Stimulated activated naive CD8-positive, alpha-beta T cell treated with anti-CD3 and anti-CD28 coated beads, Interleukin-15, Interleukin-2, amounts not matched to agents 100 U/mL and 50 U/mL, for 24 hours (primary cell): ENCODE data around the gene MGP.

ENCODE experiments used
- ATAC-seq: fragments of 150-1000 bp; cut with Tn5 transposase; one replicate; pipeline ENCODE4 v1.10.0; 2021
- DNase-seq: peaks from one replicate; pipeline ENCODE4 v3.0.0; 2021

Gene MGP

DNA sequence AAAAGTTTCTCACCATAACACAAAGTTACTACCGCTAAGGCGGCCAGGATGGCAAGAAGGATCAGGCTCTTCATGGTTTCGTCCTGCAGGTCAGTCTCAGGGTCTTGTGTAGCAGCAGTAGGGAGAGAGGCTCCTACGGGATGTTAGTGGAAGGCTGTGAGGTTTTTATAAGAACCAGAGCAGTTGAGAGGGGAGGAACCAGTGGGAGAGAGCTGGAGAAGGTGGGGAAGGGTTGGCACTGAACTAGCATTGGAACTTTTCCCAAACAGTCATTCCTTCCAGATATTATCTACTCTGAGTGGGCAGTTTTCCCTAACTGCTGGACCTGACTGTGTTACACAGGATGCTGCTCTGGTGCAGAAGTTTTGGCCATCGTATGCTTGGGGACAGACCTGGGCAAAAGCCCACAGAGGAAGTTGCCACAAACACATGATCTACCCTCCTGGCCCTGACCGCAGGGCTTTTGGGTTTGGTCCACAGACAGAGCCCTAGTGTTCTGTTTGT, at the start of gene MGP:
Gene MGP, minus strand, starts transcription at position 137 of the 504 bp plus-strand sequence. Its CDS starts 63 bp downstream, at position 74.
- ATAC-seq, result no peak
- no peak for DNase-seq

GRCh38 chr12:14935031-14935430, 49.4 kb upstream of the MGP start:
- ATAC-seq, result no peak
- DNase-seq, result no peak

DNA sequence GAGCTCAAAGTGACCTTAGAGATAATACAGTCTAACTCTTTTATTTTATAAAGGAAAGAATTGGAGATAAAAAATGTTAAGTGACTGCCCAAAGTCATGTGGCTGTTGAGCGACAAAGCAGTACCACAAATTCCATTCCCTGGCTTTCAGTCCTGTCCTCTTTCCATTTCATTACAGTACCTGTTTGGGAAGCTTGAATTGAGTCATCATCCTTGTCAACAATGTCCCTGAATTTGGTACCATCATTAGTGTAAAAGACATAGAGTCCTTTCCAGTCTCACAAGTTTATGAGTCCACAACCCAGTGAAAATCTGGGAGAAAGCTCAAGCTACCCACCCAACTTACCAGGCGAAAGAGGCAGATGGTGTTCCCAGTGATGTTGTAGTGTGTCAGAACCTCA, 48.9 kb upstream of the MGP start:
- ATAC-seq (no peak), DNase-seq (no peak)

DNA sequence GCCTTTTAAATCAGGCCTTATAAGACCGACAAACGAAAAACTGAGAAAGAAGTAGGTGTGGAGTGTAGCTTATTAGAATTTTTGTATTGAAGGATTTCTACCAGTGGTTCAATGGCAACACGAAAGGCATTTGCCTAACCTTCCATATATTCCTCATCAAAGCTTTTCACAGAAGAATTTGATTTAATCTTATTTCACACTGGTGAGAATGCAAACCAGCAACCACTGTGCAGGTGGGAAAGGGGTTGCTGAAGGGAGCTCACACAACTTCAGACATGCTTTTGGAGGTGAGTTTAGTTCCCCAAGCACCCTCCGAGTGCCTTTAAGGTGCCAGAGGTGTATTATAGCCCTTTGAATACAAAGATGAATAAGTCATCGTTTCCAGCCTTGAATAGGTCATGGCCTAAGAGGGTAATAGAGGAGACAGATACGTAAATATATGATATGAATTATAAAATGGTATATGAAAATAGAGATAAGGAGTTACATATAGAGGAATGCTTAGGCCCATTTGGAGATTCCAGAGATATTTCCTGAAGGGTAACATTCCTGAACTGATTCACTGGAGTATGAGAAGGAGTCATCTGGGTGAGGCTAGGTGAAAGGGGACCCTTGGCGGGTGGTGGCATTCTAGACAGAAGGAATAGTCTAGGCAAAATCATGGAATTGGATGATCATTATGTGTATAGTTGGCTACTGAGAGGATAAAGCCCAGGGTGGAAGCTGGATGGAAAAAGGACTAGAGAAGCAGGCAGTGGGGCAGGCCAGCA, 46.3 kb upstream of the MGP start:
- no peak for DNase-seq

GRCh38 chr12:14931359-14931758, 45.7 kb upstream of the MGP start:
- ATAC-seq (no peak), DNase-seq (no peak)

More for the DNA sequence above, 46.3 kb upstream of the MGP start:
- no peak for ATAC-seq

- DNase-seq (no peak), ATAC-seq (no peak)
Observed at GRCh38 chr12:14930299-14930698, 44.6 kb upstream of the MGP start.

DNA sequence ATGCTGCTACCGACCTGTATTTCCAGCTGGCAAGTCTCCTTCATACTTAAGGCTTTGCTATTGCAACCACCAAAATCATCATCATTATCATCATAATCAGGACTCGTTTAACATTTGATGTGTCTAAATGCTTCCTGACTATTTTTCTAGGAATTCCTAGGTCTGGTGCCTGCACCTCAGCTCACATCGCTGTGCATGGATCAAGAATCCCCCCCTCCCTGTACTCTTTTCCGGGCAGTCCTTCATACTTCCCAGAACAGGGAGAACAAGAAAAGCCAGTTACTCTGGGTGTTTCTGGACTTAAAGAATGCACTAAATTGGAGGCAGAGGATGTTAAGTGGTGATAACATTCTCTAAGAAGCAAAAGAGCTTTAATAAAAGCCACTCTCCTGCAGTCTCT, 43.3 kb upstream of the MGP start:
- DNase-seq, result no peak
- no peak for ATAC-seq

GRCh38 chr12:14927267-14927666, 41.6 kb upstream of the MGP start:
- ATAC-seq (no peak), DNase-seq (no peak)

GRCh38 chr12:14924541-14924940, 38.9 kb upstream of the MGP start:
- no peak for DNase-seq
- no peak for ATAC-seq

DNA sequence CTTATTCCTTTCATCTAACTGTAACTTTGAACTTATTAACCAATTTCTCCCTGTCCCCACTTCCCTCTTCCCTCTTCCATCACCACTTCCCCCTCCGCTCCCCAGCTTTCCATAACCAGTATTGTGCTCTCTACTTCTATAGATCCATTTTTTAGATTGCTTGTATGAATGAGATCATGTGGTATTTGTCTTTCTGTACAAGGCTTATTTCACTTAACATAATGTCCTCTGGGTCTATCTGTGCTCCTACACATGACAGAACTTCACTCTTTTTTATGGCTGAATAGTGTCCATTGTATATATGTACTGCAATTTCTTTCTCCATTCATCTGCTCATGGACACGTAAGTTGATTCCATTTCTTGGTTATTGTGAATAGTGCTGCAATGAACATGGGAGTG, 38.3 kb upstream of the MGP start:
- DNase-seq (no peak), ATAC-seq (no peak)

- ATAC-seq, result no peak
- no peak for DNase-seq
Observed at GRCh38 chr12:14921218-14921617, 35.6 kb upstream of the MGP start.

DNA sequence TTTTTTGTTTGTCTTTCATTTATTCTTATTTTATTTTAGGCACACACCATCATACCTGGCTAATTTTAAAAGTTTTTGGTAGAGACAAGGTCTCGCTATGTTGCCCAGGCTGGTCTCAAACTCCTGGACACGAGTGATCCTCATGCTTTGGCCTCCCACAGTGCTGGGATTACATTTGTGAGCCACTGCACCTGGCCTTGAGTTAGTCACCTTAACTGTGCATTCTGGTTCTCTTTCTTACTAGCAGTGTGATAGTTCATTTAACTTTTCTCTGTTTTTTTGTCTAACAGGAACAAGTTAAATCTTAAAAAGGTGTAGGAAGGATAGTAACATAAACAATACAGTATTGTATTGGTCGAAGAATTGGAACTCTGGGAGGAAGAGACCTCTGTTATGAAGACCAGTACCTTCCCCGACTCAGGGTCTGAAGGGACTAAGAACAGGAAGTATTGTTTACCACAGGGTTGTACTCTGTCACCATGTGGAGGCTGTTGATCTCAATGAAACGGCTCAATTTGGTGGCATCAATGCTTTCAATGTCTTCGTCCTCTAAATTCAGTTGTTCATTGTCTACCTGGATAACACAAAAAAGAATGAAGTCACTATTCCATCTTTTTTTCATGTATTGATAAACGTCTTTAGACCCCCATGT, 34.9 kb upstream of the MGP start:
- ATAC-seq (peak; percentile 49), DNase-seq (no peak)

GRCh38 chr12:14919455-14919854, 33.8 kb upstream of the MGP start:
- DNase-seq (no peak), ATAC-seq (no peak)

- ATAC-seq (no peak), DNase-seq (no peak)
Observed at GRCh38 chr12:14915736-14916135, 30.1 kb upstream of the MGP start.

- ATAC-seq (no peak), DNase-seq (no peak)
Observed at GRCh38 chr12:14913381-14913781, 27.7 kb upstream of the MGP start.

GRCh38 chr12:14911131-14911530, 25.5 kb upstream of the MGP start:
- no peak for DNase-seq

DNA sequence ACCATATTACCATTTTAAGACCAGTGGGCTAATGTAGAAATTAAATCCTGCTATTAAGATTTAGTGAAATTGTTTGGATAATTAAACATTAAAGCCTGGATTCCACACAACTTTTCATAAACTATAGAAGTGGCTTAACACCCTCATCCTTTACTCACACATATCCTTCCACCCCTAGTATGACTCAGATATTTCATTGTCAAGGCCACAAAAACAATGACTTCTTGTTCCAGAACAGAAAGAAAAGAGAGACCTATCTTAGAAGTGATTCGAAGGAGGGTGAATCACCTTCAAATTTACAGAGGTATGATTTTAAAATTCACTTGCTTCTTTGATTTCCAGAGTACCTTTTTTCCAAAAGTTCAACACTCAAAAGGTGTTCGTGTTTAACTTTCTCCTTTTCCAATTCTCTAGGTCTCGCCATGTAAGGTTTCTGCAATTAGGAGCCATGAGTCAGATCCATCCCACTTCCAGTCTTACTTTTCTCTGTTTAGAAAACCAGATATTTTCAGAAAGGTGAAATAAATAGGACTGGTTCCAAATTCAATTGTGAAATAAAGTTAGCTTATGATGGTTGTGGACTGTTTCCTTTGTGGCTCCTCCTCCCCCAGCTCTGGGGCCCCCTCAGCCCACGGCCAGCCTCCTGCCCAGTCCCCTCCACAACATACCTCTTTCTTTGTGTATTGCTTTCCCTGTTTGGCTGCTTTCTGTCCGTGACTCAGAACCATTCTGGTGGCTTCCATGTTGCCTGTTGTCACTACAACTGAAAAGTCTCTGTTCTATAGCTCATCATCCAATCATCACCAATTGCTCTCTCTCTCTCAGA, 24.6 kb upstream of the MGP start:
- ATAC-seq (peak; percentile 76), DNase-seq (peak; percentile 38)

More at GRCh38 chr12:14911131-14911530, 25.5 kb upstream of the MGP start:
- ATAC-seq, result no peak

GRCh38 chr12:14907953-14908352, 22.3 kb upstream of the MGP start:
- peak; percentile 47 for ATAC-seq

DNA sequence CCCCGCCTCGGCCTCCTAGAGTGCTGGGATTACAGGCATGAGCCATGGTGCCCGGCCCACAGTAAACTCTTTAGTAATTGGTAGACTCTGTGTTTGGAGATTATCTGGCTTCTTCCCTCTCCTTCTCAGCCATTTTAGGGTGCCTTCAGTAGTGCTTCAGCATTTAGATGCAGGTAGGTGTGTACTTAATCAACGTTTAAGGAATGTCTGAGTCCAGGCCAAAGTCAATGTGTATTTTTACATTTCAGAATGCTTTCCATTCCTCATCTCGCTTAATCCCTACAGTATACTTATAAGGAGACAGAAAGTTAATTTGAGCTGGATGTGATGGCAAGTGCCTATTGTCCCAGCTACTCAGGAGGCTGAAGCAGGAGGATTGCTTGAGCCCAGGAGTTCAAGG, 20.5 kb upstream of the MGP start:
- no peak for DNase-seq
- no peak for ATAC-seq

More at GRCh38 chr12:14907953-14908352, 22.3 kb upstream of the MGP start:
- DNase-seq, result no peak

- ATAC-seq, result no peak
- no peak for DNase-seq
Observed at GRCh38 chr12:14905269-14906004, 19.8 kb upstream of the MGP start.

DNA sequence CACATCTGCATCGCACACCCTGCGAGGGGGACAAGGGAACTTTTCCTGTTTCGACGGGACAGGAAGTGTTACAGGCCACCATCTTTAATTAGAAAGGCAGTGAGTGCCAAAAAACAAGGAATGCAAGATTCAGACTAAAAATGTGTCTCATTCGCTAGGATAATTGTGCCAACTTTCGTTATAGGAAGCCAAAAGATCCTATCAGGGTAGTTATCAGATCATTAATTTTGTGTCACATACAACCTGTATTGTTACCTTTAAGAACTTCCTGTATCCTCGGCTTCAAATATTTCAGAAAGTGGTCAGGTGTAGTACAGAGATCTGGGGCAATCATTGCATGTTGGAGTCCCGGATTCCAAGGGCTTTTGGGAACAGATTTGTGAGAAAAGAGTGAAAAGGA, 19.2 kb upstream of the MGP start:
- ATAC-seq (no peak), DNase-seq (no peak)
